ENCODE measurements around the gene THOC3.
"Not testable (repeated sequence)": the region's sequence is repeated elsewhere in the genome, so short reads cannot be mapped to it uniquely, and the experiment has no call there.

Gene THOC3, protein sequence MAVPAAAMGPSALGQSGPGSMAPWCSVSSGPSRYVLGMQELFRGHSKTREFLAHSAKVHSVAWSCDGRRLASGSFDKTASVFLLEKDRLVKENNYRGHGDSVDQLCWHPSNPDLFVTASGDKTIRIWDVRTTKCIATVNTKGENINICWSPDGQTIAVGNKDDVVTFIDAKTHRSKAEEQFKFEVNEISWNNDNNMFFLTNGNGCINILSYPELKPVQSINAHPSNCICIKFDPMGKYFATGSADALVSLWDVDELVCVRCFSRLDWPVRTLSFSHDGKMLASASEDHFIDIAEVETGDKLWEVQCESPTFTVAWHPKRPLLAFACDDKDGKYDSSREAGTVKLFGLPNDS

GRCh38 chr5:175967471-175968372 lies at the start of gene THOC3:
THOC3 (minus strand) TSS chr5:175968315; CDS start chr5:175968208, 107 bp downstream.
- peak; percentile 70 for DNase-seq

DNA sequence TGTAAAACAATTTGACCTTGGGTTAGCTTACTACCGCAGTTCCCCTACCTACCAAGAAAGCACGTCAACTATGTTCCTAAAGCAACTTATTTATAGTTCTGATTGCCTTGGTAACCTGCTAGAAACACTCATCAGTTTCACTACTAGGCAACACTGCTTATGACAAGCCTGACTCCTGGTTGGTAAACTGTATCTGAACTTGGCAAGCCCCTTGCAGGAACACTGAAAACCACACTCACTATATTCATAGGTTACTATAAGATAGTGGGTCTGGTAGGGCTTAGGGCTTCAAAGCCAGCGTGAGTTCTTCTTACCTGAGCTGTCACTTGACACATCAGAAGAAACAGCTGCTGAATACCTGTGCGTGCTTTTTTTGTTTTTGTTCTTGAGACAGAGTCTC lies 49.2 kb upstream of the THOC3 start:
- not testable (repeated sequence) for DNase-seq

DNA sequence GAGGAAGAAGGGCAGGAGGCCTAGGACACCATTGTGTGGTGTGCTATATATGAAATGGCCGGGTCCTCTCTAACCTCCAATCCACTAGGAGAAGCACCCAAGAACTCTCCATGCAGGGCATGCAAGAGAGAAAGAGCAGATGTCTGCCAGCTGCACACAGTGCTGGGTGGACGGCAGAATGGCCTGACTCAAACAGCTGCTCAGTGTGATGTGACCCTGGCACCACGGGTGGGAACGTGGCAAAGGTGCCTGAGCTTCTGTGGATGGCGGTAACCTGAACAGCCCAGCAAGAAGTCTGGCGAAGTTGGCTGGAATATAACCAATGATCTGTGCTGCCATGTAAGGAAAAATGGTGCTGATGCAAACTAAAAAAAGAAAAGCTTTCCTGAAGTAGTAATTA lies 46.2 kb upstream of the THOC3 start:
- DNase-seq: not testable (repeated sequence)

- not testable (repeated sequence) for DNase-seq
Observed at GRCh38 chr5:176011088-176011487, 43.0 kb upstream of the THOC3 start.

DNA sequence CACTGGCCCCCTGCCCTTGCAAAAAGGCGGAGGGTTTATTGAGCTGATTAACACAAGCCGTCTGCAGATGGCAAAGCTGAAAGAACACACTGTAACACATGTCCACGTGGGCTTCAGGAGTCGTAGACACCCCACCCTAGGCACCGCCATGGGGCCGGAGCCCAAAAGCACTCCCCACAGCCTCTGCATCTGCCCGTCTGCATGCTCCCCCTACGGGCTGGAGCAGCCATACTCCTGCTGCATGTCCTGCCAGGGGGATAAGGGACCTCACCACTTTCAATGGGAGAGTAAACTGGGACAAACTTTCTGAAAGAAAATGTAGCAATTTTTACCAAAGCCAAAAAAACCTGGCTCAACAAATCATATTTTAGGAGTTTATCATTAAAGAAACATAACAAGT lies 42.1 kb upstream of the THOC3 start:
- not testable (repeated sequence) for DNase-seq

DNA sequence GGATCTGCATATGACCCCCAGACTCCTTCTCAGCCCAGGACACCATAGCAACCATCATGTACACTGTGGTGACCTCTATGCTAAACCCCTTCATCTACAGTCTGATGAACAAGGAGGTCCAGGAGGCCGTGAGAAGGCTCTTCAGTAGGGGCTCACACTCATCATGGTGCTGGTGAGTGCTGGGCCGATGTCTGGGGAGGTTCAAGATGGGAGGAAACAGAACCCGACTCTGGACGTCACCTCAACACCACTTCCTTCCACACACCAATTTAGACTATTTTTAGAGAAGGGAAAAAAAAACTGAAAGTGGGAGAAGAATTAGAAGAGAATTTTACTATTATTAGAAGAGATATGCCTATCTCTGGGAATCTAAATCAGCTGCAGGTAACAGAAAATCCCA lies 39.1 kb upstream of the THOC3 start:
- not testable (repeated sequence) for DNase-seq

DNA sequence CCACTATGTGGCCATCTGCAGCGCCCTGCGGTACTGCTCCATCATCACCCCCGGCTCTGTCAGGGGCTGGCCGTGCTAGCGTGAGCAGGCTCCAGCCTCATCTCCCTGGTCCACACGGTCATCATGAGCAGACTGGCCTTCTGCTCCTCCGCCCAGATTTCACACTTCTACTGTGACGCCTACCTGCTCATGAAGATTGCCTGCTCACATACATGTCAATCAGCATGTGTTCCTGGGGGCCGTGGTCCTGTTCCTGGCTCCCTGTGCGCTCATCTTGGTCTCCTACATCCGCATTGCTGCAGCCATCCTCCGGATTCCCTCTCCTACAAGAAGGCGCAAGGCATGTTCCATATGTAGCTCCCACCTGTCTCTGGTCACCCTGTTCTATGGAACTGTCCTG lies 38.7 kb upstream of the THOC3 start:
- not testable (repeated sequence) for DNase-seq

DNA sequence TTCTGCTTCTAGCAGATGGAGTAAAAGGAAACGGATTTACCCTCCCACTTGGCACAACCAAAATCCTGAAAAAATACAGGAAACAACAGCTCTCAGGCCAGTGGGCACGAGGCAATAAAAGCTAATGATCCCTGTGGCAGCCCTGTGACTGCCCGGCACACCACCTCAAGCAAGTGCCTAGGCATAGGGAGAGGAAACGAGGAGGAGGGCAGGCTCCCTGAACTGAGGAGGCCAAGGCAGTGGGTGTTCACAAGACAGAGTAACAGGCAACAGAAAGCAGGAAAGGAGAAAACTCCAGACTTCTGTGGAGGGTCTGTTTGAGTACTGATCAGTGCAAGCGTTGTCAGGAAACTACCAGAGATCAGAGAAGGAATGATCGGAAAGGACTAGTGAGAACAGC lies 29.9 kb upstream of the THOC3 start:
- DNase-seq: not testable (repeated sequence)

GRCh38 chr5:175997495-175997894 lies 29.4 kb upstream of the THOC3 start:
- DNase-seq: not testable (repeated sequence)

DNA sequence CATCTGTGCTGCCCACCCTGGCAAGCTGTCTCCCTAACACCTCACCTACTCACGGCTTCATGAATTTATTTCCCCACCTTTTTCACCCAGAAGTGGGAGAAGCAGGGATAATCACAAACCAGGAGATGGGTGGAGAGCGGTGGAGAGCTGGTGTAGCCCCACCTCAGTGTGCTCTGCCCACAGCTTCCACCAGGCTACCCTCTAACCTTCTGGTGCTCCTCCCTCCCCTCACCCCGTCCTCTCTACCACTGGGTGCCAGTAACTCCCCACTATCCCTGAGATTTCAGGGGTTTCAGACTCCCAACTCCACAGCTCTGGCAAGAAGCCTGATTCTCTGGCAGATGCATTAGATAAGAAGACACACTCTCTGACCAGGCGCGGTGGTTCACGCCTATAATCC lies 28.7 kb upstream of the THOC3 start:
- not testable (repeated sequence) for DNase-seq

- DNase-seq: not testable (repeated sequence)
Observed at GRCh38 chr5:175995506-175995905, 27.4 kb upstream of the THOC3 start.

- not testable (repeated sequence) for DNase-seq
Observed at GRCh38 chr5:175979371-175979995, 11.4 kb upstream of the THOC3 start.

- DNase-seq: not testable (repeated sequence)
Observed at GRCh38 chr5:175968381-175968780, 266 bp upstream of the THOC3 start.

- DNase-seq: peak; percentile 7
Observed at GRCh38 chr5:175962329-175962728, 5.8 kb downstream of the THOC3 start.

DNA sequence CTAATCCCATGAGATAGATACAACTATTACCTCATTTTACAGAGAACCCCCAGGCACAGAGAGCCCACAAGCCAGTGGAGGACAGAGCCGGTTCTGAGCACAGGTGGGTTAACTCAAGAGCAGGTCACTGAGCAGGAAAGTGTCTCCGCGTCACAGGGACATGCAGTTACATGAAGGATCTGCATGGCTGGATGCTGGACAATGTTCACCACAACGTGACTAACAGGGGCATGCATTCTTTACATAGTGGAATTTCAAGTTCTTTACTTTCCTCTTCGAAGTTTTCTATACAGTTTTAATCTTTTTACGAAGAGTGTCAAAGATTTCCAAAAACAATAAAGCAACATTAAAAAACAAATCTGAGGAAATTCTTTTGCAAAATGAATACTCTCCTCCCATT lies 7.9 kb downstream of the THOC3 start:
- not testable (repeated sequence) for DNase-seq

DNA sequence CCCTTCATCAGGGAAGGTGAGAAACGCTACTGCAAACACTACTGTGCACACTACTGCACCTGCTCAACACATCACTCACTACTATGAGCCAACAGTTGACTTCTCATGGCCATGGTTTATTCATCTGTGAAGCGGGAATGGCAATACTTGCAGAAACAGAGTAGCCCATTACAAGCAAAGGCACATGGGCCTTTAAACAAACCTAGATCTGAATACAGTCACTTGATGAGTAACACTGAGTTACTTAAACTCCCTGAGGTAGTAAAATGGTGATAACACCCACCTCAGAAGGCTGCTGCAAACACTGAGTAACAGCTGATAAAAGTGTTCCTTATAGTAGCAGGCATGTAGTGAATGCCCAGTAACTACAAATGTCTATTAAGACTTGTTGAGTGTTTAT lies 9.6 kb downstream of the THOC3 start:
- not testable (repeated sequence) for DNase-seq

- not testable (repeated sequence) for DNase-seq
Observed at GRCh38 chr5:175954107-175954506, 14.0 kb downstream of the THOC3 start.

GRCh38 chr5:175952810-175953209 lies 15.3 kb downstream of the THOC3 start:
- not testable (repeated sequence) for DNase-seq

- not testable (repeated sequence) for DNase-seq
Observed at GRCh38 chr5:175951339-175951969, 16.7 kb downstream of the THOC3 start.

DNA sequence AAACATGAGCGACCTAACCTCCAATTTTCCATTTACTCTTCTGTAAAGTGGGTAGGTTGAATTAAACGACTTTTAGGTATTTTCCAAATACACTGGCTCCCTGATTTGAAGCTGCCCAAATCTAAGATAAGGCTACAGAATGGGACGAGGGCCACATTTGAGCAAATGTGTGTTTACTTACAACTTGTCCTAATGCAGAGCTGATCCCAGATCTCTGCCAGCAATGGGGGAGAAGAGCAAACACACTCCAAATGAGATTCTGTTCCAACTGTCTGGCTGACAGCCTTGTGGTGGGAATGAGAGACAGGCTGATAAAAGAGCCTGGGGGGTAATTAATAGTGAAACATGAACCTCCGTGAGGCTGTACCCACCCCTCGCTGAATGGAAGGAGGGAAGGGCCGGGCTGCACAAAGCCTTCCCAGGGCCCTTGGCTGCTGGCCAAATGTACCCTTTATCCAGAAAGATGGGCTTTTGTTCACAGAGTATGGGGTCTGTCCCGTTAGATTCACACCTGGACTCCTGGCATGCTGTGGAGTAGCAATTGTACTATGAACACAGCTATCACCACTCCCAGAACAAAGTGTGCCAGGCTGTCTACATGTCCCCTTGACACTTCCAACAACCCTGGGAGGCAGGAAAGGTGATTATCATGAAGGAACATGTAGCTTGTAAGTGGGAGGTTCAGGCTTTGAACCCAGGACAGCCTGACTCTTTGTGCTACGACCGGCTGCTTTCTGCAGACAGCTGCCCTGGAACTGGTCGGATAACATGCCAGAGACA lies 19.6 kb downstream of the THOC3 start:
- not testable (repeated sequence) for DNase-seq

DNA sequence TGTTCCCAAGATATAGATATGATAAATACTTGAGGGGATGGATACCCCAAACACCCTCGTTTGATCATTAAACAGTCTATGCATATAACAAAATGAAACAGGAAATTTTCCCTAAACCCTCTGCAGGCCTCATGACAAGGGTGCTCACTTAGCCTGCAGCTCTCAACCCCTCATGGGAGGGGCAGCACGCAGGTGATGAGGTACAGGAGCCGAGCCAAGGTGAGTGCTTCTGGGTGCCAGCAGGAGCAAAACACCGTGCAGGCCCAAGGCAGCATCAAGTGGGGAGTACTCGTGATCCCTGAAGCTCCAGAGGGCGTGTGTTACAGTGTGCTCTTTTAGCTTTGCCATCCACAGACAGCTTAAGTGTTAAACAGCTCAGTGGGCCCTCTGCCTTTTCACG lies 24.9 kb downstream of the THOC3 start:
- DNase-seq: not testable (repeated sequence)

DNA sequence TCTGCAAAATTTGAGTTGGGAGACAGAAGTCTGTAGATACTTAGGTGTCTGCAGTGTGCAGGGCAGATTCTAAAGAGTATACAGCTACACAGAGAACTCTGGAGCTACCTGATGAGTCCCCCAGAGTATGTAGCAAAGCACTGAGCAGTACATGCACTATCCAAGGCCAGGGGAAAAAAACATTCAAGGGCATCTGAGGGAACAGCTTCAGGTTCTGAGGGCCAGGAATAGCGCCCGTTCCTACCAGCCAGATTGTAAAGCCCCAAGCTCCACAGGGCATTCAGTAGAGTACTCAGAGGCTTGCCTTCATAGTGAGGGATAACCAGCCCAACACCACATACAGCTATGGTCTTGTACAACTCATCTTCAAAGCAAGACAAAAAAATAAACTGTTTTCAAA lies 27.5 kb downstream of the THOC3 start:
- not testable (repeated sequence) for DNase-seq
